Colonic mucosa (tissue), 4 donors: ENCODE data around the gene KPNB1. TPM values are rescaled to one million over a fixed set of nuclear protein-coding genes. Genes with fewer than 3 reads are reported as not detected.

Experiments used
- DNase-seq: peaks from one replicate; pipeline ENCODE4 v3.0.0-alpha.2; 2020
- H3K27ac ChIP-seq: fragments of 200-600 bp; one replicate; pipeline ENCODE4 v1.8.0; 2021
- H3K27me3 ChIP-seq: fragments of 200-600 bp; one replicate; pipeline ENCODE4 v1.8.0; 2021
- H3K36me3 ChIP-seq: fragments of 200-600 bp; one replicate; pipeline ENCODE4 v1.8.0; 2021
- H3K4me1 ChIP-seq: fragments of 200-600 bp; one replicate; pipeline ENCODE4 v1.8.0; 2021; ENCODE audit warnings: mild to moderate bottlenecking
- H3K4me3 ChIP-seq: fragments of 200-600 bp; one replicate; pipeline ENCODE4 v1.8.0; 2021
- H3K9ac ChIP-seq, 2 donors: one replicate each; pipeline ENCODE4 v1.7.0; 2013; ENCODE audit warnings: control low read depth in 2 of 2, low read depth in 2 of 2, low read length in 2 of 2
- H3K9me3 ChIP-seq: fragments of 200-600 bp; one replicate; pipeline ENCODE4 v1.8.0; 2021
- intact Hi-C: fragments of 100-400 bp; cut with DNase I; formaldehyde crosslinking; loops from one replicate; pipeline ENCODE4 v1.14.1; 2022
- total RNA-seq, 2 donors: library from RNA; stranded (reverse); fragmentation: NEBNext Ultra II Directional in 1 of 2; extraction: Animal tissue kit (Norgen Biotek cat#: 25700) in 1 of 2; gene quantifications; one replicate each; pipeline ENCODE4 v1.2.1, GENCODE V29; 2021
- TF ChIP-seq, protein P1 (sequence below): fragments of 200-600 bp; IDR thresholded peaks from one replicate; pipeline ENCODE4 v1.8.0; 2022; ENCODE audit warnings: antibody characterized with exemption, mild to moderate bottlenecking
- donor health status: healthy.
- donor health status: DM: no; HTN: no; CAD: no.
- donor health status: DM: no; HTN: no; CAD: no.

Gene KPNB1
- total RNA-seq, 2 donors from 2014 or later: 247 to 356 TPM

DNA sequence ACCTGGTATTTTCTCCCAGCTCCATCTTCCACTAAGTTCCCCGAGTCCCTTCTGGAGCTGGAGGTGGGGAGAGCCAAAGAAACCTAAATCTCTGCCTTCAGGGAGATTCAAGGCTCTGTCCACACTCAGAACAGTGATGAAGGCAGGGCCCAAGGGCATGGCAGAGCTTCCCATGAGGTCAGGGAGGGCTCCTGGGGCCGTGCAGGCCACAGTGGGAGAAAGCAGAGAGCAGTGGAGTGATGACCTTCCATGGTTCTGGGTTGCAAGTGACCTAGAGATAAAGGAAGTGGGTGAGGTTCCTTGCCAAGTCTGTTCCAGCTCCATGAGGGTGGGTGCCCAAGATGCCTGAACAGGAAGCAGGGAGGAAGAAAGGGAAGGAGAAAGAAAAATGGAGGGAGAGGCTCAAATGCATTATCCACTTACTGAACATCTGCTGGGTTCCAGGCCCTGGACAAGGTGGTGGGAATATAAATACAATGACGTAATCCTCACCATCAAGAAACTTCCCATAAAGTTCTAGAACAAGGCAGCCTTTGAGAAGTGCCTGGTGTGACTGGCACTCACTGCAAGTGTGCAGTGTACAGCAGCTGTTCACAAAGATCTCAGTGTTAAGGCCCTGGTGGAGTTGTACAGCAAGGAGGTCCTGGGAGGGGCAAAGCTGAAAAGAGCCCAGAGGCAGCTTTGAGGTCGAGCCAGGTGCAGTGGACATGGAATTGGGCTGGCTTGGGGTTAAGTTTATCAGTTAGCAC, 57.5 kb downstream of the KPNB1 start:
- H3K9ac ChIP-seq: no peak overlapping the region
- DNase-seq: no peak
- H3K27ac ChIP-seq: no peak overlapping the region
- H3K36me3 ChIP-seq: no peaks in the 10 kb centered on the region
- H3K27me3 ChIP-seq: no peaks in the 10 kb centered on the region
- TF ChIP-seq, protein P1, sequence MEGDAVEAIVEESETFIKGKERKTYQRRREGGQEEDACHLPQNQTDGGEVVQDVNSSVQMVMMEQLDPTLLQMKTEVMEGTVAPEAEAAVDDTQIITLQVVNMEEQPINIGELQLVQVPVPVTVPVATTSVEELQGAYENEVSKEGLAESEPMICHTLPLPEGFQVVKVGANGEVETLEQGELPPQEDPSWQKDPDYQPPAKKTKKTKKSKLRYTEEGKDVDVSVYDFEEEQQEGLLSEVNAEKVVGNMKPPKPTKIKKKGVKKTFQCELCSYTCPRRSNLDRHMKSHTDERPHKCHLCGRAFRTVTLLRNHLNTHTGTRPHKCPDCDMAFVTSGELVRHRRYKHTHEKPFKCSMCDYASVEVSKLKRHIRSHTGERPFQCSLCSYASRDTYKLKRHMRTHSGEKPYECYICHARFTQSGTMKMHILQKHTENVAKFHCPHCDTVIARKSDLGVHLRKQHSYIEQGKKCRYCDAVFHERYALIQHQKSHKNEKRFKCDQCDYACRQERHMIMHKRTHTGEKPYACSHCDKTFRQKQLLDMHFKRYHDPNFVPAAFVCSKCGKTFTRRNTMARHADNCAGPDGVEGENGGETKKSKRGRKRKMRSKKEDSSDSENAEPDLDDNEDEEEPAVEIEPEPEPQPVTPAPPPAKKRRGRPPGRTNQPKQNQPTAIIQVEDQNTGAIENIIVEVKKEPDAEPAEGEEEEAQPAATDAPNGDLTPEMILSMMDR: no peak
- no peak overlapping the region for H3K4me3 ChIP-seq
- H3K9me3 ChIP-seq: no peaks in the 10 kb centered on the region
- no peaks in the 10 kb centered on the region for H3K4me1 ChIP-seq
- intact Hi-C loops: loop anchor here (5.0 kb wide), 1 partner anchor 80 kb away; no protein-coding TSS in a partner anchor

DNA sequence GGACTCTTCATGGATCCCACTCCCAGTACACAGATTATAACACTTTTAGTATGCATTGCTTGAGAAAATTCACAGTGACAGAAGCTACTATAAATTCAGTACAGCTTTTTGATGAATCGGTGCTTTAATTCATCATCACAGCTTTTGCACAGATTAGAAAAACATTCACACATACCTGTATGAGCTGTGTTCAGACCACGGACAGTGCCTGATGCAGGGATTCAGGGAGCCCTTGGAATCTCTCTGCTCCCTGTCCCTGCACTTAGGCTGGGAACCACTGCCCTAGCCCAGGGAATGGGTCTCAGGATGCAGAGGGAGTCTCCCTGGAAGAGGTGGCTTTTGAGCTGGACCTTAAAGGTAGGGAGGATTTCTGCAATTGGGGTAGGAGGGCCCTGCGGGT, 58.2 kb downstream of the KPNB1 start:
- TF ChIP-seq, protein P1: no peak
- Histone ChIP-seq H3K9me3 (no peaks in the 10 kb centered on the region), H3K36me3 (no peaks in the 10 kb centered on the region), H3K27me3 (no peaks in the 10 kb centered on the region), H3K27ac (no peak overlapping the region), H3K4me1 (no peaks in the 10 kb centered on the region), H3K9ac (no peak overlapping the region), H3K4me3 (no peak overlapping the region)
- no peak for DNase-seq
- intact Hi-C loops: loop anchor here (5.0 kb wide), 1 partner anchor 79 kb away; no protein-coding TSS in a partner anchor

DNA sequence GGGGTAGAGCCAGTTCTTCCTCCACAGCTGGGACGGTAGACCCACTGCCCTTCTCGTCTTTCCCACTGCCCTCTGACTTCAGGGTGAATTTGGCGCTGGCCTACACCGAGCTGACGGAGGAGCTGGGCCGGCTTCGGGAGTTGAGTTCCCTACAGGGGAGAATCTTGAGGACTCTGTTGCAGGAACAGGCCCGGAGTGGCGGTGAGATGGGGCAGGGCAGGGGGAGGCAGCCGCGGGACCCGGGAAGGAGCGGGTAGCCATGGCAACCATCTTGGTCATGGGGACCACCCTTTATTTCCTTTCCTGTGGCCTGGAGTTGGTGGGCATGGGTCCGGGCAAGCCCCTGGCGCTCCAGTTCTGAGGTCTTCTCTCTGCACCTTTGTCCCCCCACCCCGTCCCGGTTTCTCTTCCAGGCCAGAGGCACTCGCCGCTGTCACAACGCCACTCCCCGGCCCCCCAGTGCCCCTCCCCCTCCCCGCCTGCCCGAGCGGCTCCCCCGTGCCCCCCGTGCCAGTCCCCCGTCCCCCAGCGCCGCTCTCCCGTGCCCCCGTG, 58.7 kb downstream of the KPNB1 start:
- intact Hi-C loops: loop anchor here (5.0 kb wide), 1 partner anchor 79 kb away; no protein-coding TSS in a partner anchor
- Histone ChIP-seq H3K36me3 (no peaks in the 10 kb centered on the region), H3K4me1 (no peaks in the 10 kb centered on the region), H3K27me3 (no peaks in the 10 kb centered on the region), H3K4me3 (no peak overlapping the region), H3K9me3 (no peaks in the 10 kb centered on the region), H3K9ac (no peak overlapping the region), H3K27ac (no peak overlapping the region)
- TF ChIP-seq, protein P1: no peak
- DNase-seq: no peak

GRCh38 chr17:47708864-47709541, 59.3 kb downstream of the KPNB1 start:
- H3K9ac ChIP-seq: no peak overlapping the region
- TF ChIP-seq, protein P1: no peak
- H3K4me1 ChIP-seq: no peaks in the 10 kb centered on the region
- H3K36me3 ChIP-seq: no peaks in the 10 kb centered on the region
- H3K27ac ChIP-seq: no peak overlapping the region
- no peak overlapping the region for H3K4me3 ChIP-seq
- intact Hi-C loops: loop anchor here (5.0 kb wide), 1 partner anchor 78 kb away; no protein-coding TSS in a partner anchor
- no peaks in the 10 kb centered on the region for H3K9me3 ChIP-seq
- H3K27me3 ChIP-seq: no peaks in the 10 kb centered on the region
- no peak for DNase-seq

DNA sequence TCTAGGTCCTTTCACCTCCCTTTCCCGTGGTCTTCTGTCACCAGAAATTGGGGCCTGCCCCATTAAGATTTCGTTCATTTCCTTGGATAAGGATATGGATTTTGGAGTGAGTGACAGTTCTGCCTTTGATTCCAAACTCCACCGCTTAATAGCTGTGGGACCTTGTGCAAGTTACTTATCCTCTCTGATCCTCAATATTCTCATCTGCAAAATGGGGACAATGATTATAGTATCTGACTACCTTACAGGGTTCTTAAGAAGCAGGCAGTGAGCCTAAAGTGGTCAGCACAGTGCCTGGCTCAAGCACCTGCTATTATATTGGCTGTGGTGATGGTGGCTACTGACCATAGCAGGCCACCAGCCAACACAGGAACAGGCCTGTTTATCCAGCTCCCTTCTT, 59.9 kb downstream of the KPNB1 start:
- TF ChIP-seq, protein P1: no peak
- H3K9ac ChIP-seq: no peak overlapping the region
- no peak overlapping the region for H3K4me3 ChIP-seq
- no peaks in the 10 kb centered on the region for H3K27me3 ChIP-seq
- DNase-seq: no peak
- H3K27ac ChIP-seq: no peak overlapping the region
- H3K4me1 ChIP-seq: no peaks in the 10 kb centered on the region
- intact Hi-C loops: loop anchor here (5.0 kb wide), 1 partner anchor 78 kb away; no protein-coding TSS in a partner anchor
- no peaks in the 10 kb centered on the region for H3K9me3 ChIP-seq
- no peaks in the 10 kb centered on the region for H3K36me3 ChIP-seq
